Keratinocyte (primary cell): ENCODE measurements around the gene BANK1.

Source experiments
- EZH2 ChIP-seq: IDR thresholded peaks from one replicate; pipeline ENCODE4 v1.6.1; 2012; ENCODE audit warnings: inconsistent platforms, mild to moderate bottlenecking, low read length, moderate library complexity
- TF ChIP-seq, protein P1 (sequence below), 3 experiments: IDR thresholded peaks in 1 of 3; conservative IDR thresholded peaks in 1 of 3; optimal IDR thresholded peaks in 1 of 3; 2 replicates in 2 of 3; 3 replicates in 1 of 3; pipeline versions ENCODE3 to v1.5.1; 2011; ENCODE audit warnings: low read length in 3 of 3, mild to moderate bottlenecking in 3 of 3, moderate library complexity in 2 of 3, control low read depth in 1 of 3, inconsistent platforms in 1 of 3; ENCODE audit not compliant: insufficient read depth in 2 of 3; ENCODE audit errors: extremely low read depth in 1 of 3

DNA sequence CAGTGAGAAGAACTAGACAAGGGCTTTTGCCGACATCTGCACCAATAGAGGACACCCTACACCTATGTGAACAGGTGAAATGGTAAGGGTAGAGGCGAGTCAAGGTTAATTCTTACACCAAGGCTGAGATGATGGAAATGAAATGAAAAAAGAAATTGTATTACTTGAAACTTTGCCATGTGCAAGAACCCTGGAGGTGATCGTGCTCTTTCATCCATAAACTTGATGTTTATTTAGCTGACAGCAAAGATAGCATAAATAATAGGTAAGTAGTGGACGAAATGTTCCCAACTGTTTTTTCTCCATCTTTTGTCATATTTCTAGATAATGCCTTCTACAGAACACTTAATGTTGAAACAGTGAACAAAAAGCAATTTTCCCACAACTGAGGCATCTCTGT, 162.5 kb downstream of the BANK1 start:
- TF ChIP-seq, protein P1, sequence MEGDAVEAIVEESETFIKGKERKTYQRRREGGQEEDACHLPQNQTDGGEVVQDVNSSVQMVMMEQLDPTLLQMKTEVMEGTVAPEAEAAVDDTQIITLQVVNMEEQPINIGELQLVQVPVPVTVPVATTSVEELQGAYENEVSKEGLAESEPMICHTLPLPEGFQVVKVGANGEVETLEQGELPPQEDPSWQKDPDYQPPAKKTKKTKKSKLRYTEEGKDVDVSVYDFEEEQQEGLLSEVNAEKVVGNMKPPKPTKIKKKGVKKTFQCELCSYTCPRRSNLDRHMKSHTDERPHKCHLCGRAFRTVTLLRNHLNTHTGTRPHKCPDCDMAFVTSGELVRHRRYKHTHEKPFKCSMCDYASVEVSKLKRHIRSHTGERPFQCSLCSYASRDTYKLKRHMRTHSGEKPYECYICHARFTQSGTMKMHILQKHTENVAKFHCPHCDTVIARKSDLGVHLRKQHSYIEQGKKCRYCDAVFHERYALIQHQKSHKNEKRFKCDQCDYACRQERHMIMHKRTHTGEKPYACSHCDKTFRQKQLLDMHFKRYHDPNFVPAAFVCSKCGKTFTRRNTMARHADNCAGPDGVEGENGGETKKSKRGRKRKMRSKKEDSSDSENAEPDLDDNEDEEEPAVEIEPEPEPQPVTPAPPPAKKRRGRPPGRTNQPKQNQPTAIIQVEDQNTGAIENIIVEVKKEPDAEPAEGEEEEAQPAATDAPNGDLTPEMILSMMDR (optimal IDR thresholded peaks at IDR 0.05 in 1 of 3, IDR thresholded peaks at IDR 0.05 in 1 of 3, conservative IDR thresholded peaks at IDR 0.05 in 1 of 3; ENCODE audit: extremely low read depth in 1 of 3, insufficient read depth in 2 of 3, low read length in 3 of 3): no peak
- TF ChIP-seq EZH2: no peak
